ENCODE data around the gene UMPS.

UMPS gene

GRCh38 chr3:124766113-124767095 lies 36.2 kb downstream of the UMPS start:
- no peak overlapping the region for H3K27ac ChIP-seq
- TF ChIP-seq CTCF (conservative IDR thresholded peaks at IDR 0.05), result no peak

GRCh38 chr3:124767264-124767663 lies 37.0 kb downstream of the UMPS start:
- H3K27ac ChIP-seq, result no peak overlapping the region
- TF ChIP-seq CTCF (conservative IDR thresholded peaks at IDR 0.05), result no peak

GRCh38 chr3:124767691-124768090 lies 37.4 kb downstream of the UMPS start:
- H3K27ac ChIP-seq, result no peak overlapping the region
- TF ChIP-seq CTCF (conservative IDR thresholded peaks at IDR 0.05), result no peak

- peak; percentile 59 for TF ChIP-seq CTCF (conservative IDR thresholded peaks at IDR 0.05)
- no peak overlapping the region for H3K27ac ChIP-seq
Measured at GRCh38 chr3:124768812-124769211, 38.6 kb downstream of the UMPS start.

GRCh38 chr3:124769462-124769861 lies 39.2 kb downstream of the UMPS start:
- TF ChIP-seq CTCF (conservative IDR thresholded peaks at IDR 0.05), result no peak
- H3K27ac ChIP-seq, result no peak overlapping the region

GRCh38 chr3:124770336-124771082 lies 40.3 kb downstream of the UMPS start:
- TF ChIP-seq CTCF (conservative IDR thresholded peaks at IDR 0.05), result no peak
- H3K27ac ChIP-seq, result no peak overlapping the region

GRCh38 chr3:124771083-124771445 lies 40.8 kb downstream of the UMPS start:
- H3K27ac ChIP-seq, result peak overlapping the region; percentile 76

More at GRCh38 chr3:124771083-124771445, 40.8 kb downstream of the UMPS start:
- no peak for TF ChIP-seq CTCF (conservative IDR thresholded peaks at IDR 0.05)
